ENCODE results near the gene SYNPO2L.
"Not testable (repeated sequence)": the region's sequence is repeated elsewhere in the genome, so short reads cannot be mapped to it uniquely, and the experiment has no call there.

SYNPO2L gene

GRCh38 chr10:73648975-73649829, 6.6 kb downstream of the SYNPO2L start:
- ATAC-seq: no peak

- peak in 1 of 2 donors; percentile 26 for ATAC-seq
These were observed 7.8 kb downstream of the SYNPO2L start for GRCh38 chr10:73647875-73648651.

GRCh38 chr10:73647211-73647874, 8.5 kb downstream of the SYNPO2L start:
- ATAC-seq: peak; percentile 27 to 44

GRCh38 chr10:73646598-73647041, 9.2 kb downstream of the SYNPO2L start:
- no peak for ATAC-seq

- ATAC-seq: no peak
These were observed 10.6 kb downstream of the SYNPO2L start for GRCh38 chr10:73645251-73645650.

GRCh38 chr10:73644767-73645166, 11.1 kb downstream of the SYNPO2L start:
- ATAC-seq: no peak

- peak; percentile 62 to 72 for ATAC-seq
These were observed 11.7 kb downstream of the SYNPO2L start for GRCh38 chr10:73644015-73644743.

GRCh38 chr10:73643362-73643761, 12.5 kb downstream of the SYNPO2L start:
- ATAC-seq: no peak

GRCh38 chr10:73641328-73642060, 14.3 kb downstream of the SYNPO2L start, which contains the start of gene MYOZ1:
MYOZ1 (minus strand) TSS chr10:73641474; CDS start chr10:73640017, 1,457 bp downstream.
- no peak for ATAC-seq

- no peak for ATAC-seq
These were observed 16.5 kb downstream of the SYNPO2L start for GRCh38 chr10:73639286-73639685.

- ATAC-seq: no peak
These were observed 20.0 kb downstream of the SYNPO2L start for GRCh38 chr10:73635781-73636180.

- no peak for ATAC-seq
These were observed 21.4 kb downstream of the SYNPO2L start for GRCh38 chr10:73634421-73634820.

GRCh38 chr10:73629165-73629564, 26.7 kb downstream of the SYNPO2L start:
- no peak for ATAC-seq

- ATAC-seq: no peak
These were observed 27.4 kb downstream of the SYNPO2L start for GRCh38 chr10:73628405-73628804.

GRCh38 chr10:73627300-73627699, 28.5 kb downstream of the SYNPO2L start:
- no peak for ATAC-seq

- ATAC-seq: peak; percentile 99
These were observed 29.7 kb downstream of the SYNPO2L start for GRCh38 chr10:73625884-73626752.

- ATAC-seq: peak; percentile 50 to 57
These were observed 30.6 kb downstream of the SYNPO2L start for GRCh38 chr10:73625004-73625883.

- no peak for ATAC-seq
These were observed 32.8 kb downstream of the SYNPO2L start for GRCh38 chr10:73623056-73623455.

GRCh38 chr10:73620974-73621373, 34.9 kb downstream of the SYNPO2L start:
- not testable (repeated sequence) for ATAC-seq

Data from activated CD4-positive, CD25-positive, alpha-beta regulatory T cell treated with anti-CD3 and anti-CD28 coated beads, Interleukin-2, amount 50 U/mL, for 24 hours (primary cell).